Right lobe of liver (tissue), 4 donors: ENCODE data around the gene RCAN1.

Experiments used
- CTCF ChIP-seq, 4 donors: fragments of 200-600 bp in 3 of 4; fragments of 450-650 bp in 1 of 4; IDR thresholded peaks; one replicate each; pipeline versions ENCODE4 v1.5.1 to v1.8.0; 2016 to 2022; ENCODE audit warnings: antibody characterized with exemption in 4 of 4, mild to moderate bottlenecking in 2 of 4
- POLR2A ChIP-seq: fragments of 450-650 bp; IDR thresholded peaks from one replicate; pipeline ENCODE4 v1.6.1; 2017; ENCODE audit warnings: antibody characterized with exemption, mild to moderate bottlenecking
- donor health status: DM: no; HTN: no; CAD: no.
- donor health status: DM: no; HTN: no; CAD: no.
- donor health status: DM: no; HTN: yes; CAD: no.

DNA sequence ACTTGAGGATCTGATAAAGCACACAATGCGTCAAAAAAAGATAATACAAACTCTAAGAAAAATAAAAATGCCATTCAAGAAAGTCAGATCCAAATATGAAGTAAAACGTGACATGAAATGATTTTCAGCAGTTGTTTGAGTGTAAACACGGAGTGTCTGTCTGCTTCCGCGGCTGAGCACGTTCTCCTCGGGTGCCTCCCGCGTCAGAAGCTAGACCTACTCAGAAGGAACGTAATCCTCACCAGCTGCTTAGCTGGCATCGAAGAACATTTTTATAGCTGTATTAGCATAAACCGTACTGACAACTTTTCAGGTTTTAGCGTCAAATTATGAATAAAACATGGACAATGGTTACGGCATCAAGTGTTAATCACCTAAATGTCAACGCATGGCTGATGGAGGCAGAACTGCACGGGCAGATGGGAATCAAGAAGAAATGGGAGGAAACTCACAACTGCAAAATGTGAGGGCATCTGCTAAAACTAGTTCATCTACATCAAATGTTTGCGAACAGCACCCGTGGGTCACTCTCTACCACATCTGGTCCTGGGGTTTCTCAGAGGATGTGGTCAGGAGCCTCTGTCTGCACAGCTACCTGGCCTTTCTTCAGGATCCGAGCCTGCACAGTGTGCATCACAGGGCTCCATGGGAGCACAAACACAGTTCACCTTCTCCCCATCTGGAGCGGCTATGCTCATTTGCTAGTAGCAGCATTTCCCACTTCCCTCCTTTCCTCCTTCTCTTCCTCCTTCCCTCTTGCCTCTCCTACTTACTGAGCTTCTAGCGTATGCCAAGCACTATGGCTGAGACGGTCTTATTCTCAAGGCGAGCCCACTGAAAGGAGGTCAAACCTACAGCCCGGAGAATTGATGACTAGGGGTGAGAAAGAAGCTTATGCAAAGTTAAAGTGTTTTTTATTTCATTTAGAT is 40.0 kb downstream of the RCAN1 start:
- no peak for TF ChIP-seq POLR2A
- no peak for TF ChIP-seq CTCF (IDR thresholded peaks at IDR 0.05)
